Nephron (organoid): ENCODE data around the gene RGL4.

Experiments
- H3K27ac Mint-ChIP-seq, 3 experiments: 2 replicates each; pipeline ENCODE4 v1.8.0; 2020; ENCODE audit warnings: mixed read lengths in 3 of 3, mild to moderate bottlenecking in 2 of 3, moderate library complexity in 1 of 3
- H3K27me3 Mint-ChIP-seq: 2 replicates; pipeline ENCODE4 v1.8.0; 2021; ENCODE audit warnings: low read depth, mild to moderate bottlenecking, moderate library complexity, mixed read lengths
- H3K36me3 Mint-ChIP-seq: 2 replicates; pipeline ENCODE4 v1.8.0; 2020; ENCODE audit warnings: low read depth, mixed read lengths
- H3K4me1 Mint-ChIP-seq: 2 replicates; pipeline ENCODE4 v1.8.0; 2020; ENCODE audit warnings: mixed read lengths
- H3K4me3 Mint-ChIP-seq, 3 experiments: 2 replicates each; pipeline ENCODE4 v1.8.0; 2020; ENCODE audit warnings: mild to moderate bottlenecking in 3 of 3, mixed read lengths in 3 of 3, moderate library complexity in 2 of 3
- H3K9me3 Mint-ChIP-seq: 2 replicates; pipeline ENCODE4 v1.8.0; 2020; ENCODE audit warnings: mixed read lengths
- TF ChIP-seq, protein P1 (sequence below), 3 experiments: fragments of 200-600 bp; sonication (generic); IDR thresholded peaks; one replicate each; pipeline ENCODE4 v1.5.0; 2021; ENCODE audit warnings: antibody characterized with exemption in 3 of 3; ENCODE audit not compliant: unreplicated experiment in 3 of 3

The RGL4 gene

GRCh38 chr22:23704062-23704461, 13.2 kb downstream of the RGL4 start:
- Mint-ChIP-seq H3K27me3 (no peaks in the 10 kb centered on the region), H3K36me3 (peaks cover 85% of the 10 kb centered on the region), H3K9me3 (no peaks in the 10 kb centered on the region), H3K27ac (no peak overlapping the region), H3K4me3 (no peak overlapping the region), H3K4me1 (no peaks in the 10 kb centered on the region)
- TF ChIP-seq, protein P1, sequence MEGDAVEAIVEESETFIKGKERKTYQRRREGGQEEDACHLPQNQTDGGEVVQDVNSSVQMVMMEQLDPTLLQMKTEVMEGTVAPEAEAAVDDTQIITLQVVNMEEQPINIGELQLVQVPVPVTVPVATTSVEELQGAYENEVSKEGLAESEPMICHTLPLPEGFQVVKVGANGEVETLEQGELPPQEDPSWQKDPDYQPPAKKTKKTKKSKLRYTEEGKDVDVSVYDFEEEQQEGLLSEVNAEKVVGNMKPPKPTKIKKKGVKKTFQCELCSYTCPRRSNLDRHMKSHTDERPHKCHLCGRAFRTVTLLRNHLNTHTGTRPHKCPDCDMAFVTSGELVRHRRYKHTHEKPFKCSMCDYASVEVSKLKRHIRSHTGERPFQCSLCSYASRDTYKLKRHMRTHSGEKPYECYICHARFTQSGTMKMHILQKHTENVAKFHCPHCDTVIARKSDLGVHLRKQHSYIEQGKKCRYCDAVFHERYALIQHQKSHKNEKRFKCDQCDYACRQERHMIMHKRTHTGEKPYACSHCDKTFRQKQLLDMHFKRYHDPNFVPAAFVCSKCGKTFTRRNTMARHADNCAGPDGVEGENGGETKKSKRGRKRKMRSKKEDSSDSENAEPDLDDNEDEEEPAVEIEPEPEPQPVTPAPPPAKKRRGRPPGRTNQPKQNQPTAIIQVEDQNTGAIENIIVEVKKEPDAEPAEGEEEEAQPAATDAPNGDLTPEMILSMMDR (IDR thresholded peaks at IDR 0.05; ENCODE audit: unreplicated experiment in 3 of 3) = no peak

- no peaks in the 10 kb centered on the region for H3K27me3 Mint-ChIP-seq
- H3K9me3 Mint-ChIP-seq = no peaks in the 10 kb centered on the region
- H3K36me3 Mint-ChIP-seq = peaks cover 83% of the 10 kb centered on the region
- TF ChIP-seq, protein P1 (IDR thresholded peaks at IDR 0.05; ENCODE audit: unreplicated experiment in 3 of 3) = no peak
- no peak overlapping the region for H3K4me3 Mint-ChIP-seq
- H3K27ac Mint-ChIP-seq = no peak overlapping the region
- no peaks in the 10 kb centered on the region for H3K4me1 Mint-ChIP-seq
Measured at GRCh38 chr22:23704829-23705228, 14.0 kb downstream of the RGL4 start.

GRCh38 chr22:23705358-23705757, 14.5 kb downstream of the RGL4 start:
- H3K9me3 Mint-ChIP-seq = no peaks in the 10 kb centered on the region
- no peak overlapping the region for H3K4me3 Mint-ChIP-seq
- no peaks in the 10 kb centered on the region for H3K27me3 Mint-ChIP-seq
- H3K36me3 Mint-ChIP-seq = peaks cover 83% of the 10 kb centered on the region
- no peaks in the 10 kb centered on the region for H3K4me1 Mint-ChIP-seq
- TF ChIP-seq, protein P1 (IDR thresholded peaks at IDR 0.05; ENCODE audit: unreplicated experiment in 3 of 3) = no peak
- H3K27ac Mint-ChIP-seq = no peak overlapping the region

DNA sequence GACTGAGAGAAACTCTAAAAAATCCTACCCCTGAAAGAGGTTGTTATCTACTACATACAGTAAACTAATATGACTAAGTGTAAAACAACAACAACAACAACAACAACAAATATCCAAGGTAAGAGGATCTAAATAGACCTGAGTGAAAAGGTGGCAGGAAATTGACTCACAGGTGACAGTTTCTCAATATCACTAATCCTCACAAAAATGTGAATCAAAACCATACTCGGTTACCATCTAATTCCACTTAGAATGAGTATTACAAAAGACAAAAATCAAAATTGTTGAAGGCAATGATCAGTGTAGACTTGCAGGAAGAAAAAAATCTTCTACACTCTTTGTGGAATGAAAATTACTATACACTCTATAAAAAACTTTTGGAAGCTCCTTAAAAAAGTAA, 17.5 kb downstream of the RGL4 start:
- Mint-ChIP-seq H3K27ac (no peak overlapping the region), H3K9me3 (no peaks in the 10 kb centered on the region), H3K36me3 (peaks cover 79% of the 10 kb centered on the region), H3K4me1 (no peaks in the 10 kb centered on the region), H3K27me3 (no peaks in the 10 kb centered on the region), H3K4me3 (no peak overlapping the region)
- TF ChIP-seq, protein P1 (IDR thresholded peaks at IDR 0.05; ENCODE audit: unreplicated experiment in 3 of 3) = no peak

DNA sequence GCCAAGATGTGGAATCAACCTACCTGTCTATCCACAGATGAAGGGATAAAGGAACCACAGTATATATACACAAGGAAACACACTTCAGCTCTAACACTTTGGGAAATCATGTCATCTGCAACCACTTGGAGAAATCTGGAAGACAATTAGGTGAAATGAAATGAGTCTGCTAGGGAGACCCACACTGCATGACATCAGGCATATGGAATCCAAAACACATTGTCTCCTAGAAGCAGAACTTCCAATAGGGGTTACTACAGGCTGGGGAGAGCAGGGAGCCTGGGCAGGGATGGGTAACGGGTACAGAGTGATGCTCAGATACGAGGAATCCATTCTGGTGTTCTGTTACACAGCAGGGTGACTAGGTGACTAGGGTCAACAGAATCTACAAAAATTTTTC, 18.3 kb downstream of the RGL4 start:
- H3K27me3 Mint-ChIP-seq = no peaks in the 10 kb centered on the region
- no peak overlapping the region for H3K4me3 Mint-ChIP-seq
- no peak overlapping the region for H3K27ac Mint-ChIP-seq
- no peaks in the 10 kb centered on the region for H3K4me1 Mint-ChIP-seq
- H3K9me3 Mint-ChIP-seq = no peaks in the 10 kb centered on the region
- peaks cover 79% of the 10 kb centered on the region for H3K36me3 Mint-ChIP-seq
- TF ChIP-seq, protein P1 (IDR thresholded peaks at IDR 0.05; ENCODE audit: unreplicated experiment in 3 of 3) = no peak

DNA sequence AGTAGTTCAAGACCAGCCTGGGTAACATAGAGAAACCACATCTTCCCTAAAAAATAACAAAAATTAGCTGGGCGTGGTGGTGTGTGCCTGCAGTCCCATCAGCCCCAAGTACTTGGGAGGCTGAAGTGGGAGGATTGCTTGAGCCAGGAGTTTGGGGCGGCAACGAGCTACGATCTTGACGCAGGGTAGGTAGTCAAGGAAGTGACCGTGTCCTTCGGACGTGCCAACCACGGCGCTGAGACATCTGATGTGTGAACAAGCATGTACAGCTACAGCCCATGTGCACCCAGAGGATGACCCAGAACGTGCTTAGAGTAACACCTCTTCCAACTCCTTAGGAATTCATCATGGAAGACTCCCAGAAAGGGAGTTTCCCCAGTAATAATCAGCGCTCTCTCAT, 21.4 kb downstream of the RGL4 start:
- TF ChIP-seq, protein P1 (IDR thresholded peaks at IDR 0.05; ENCODE audit: unreplicated experiment in 3 of 3) = no peak
- Mint-ChIP-seq H3K9me3 (no peaks in the 10 kb centered on the region), H3K27ac (no peak overlapping the region), H3K4me3 (no peak overlapping the region), H3K4me1 (peaks cover 4% of the 10 kb centered on the region), H3K36me3 (peaks cover 52% of the 10 kb centered on the region), H3K27me3 (no peaks in the 10 kb centered on the region)
